Fibroblast of skin of scalp (primary cell): ENCODE data around the gene AFAP1L2.

ENCODE experiments used
- DNase-seq: peaks from one replicate; pipeline ENCODE4 v3.0.0-alpha.2; 2013

Gene AFAP1L2

DNA sequence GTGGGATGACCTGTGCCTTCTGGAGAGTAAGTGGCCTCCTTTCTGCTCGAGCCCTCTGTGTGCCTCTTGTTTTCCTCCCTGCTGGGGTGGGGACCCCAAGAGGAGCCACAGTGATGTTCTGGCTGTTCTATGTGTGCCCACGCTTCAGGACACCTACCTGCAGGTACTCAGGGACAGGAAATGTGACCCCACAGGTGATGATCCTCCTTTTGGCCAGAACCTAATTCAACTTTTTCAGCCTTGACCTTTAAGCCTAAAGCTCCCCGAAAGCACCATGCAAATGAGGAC lies 95.0 kb downstream of the AFAP1L2 start:
- no peak for DNase-seq

GRCh38 chr10:114308531-114309363 lies 95.6 kb downstream of the AFAP1L2 start:
- DNase-seq = peak; percentile 24

DNA sequence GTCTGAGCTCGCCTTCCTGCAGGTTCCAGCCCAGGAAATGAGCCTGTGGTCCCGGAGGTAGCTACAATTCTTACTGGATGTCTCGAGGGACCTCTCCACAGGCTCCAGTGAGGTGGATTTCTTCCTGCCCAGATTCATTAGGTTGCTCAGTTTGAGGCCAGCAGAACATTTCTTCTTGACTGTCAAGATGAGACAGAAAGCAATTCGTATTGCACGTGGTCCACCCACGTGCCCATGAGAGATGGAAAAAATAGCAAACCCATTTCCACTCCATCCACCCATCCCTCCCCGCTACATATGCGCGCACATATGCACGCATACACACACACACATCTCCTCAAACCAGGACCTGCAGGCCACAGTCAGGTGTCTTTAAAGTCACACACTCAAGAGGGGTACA lies 96.6 kb downstream of the AFAP1L2 start:
- no peak for DNase-seq

DNA sequence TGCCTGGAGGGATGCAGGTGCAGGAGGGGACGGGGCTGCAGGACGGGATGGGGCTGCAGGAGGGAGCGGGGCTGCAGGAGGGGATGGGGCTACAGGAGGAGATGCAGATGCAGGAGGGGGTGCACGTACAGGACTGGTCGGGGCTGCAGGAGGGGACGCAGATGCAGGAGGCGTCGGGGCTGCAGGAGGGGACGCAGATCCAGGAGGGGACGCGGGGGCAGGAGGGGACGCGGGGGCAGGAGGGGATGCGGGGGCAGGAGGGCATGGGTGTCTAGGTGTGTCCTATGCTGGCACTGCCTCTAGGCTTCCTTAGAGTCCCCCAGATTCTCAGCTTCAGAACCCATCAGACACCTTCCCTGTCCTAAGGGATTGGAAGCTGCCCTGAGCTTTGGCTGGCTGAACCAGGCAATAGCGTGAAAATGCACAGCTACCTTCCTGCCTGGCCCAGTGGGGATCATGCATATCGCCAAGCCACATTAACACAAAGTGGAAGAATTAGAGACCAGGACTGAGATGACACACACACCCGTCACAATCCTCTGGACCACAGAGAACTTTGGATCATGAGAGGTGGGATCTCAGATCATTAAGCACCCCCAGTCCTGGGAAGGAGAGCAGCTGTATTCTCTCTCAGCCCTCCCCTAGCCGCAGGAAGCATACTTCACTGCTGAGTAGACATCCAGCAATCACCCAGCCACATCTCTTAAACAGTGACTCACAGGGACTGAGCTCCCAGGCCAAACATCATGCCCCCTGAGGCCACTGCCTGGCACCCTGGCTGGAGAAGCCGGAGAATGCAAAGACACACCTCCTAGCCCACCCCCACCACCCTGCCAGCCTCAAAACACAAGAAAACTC lies 98.0 kb downstream of the AFAP1L2 start:
- peak; percentile 97 for DNase-seq

DNA sequence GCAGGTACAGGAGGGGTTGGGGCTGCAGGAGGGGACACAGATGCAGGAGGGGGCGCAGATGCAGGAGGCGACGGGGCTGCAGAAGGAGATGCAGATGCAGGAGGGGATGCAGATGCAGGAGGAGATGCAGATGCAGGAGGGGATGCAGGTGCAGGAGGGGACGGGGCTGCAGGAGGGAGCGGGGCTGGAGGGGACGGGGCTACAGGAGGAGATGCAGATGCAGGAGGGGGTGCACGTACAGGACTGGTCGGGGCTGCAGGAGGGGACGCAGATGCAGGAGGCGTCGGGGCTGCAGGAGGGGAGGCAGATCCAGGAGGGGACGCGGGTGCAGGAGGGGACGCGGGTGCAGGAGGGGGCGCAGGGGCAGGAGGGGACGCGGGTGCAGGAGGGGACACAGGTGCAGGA lies 98.8 kb downstream of the AFAP1L2 start:
- DNase-seq = no peak

DNA sequence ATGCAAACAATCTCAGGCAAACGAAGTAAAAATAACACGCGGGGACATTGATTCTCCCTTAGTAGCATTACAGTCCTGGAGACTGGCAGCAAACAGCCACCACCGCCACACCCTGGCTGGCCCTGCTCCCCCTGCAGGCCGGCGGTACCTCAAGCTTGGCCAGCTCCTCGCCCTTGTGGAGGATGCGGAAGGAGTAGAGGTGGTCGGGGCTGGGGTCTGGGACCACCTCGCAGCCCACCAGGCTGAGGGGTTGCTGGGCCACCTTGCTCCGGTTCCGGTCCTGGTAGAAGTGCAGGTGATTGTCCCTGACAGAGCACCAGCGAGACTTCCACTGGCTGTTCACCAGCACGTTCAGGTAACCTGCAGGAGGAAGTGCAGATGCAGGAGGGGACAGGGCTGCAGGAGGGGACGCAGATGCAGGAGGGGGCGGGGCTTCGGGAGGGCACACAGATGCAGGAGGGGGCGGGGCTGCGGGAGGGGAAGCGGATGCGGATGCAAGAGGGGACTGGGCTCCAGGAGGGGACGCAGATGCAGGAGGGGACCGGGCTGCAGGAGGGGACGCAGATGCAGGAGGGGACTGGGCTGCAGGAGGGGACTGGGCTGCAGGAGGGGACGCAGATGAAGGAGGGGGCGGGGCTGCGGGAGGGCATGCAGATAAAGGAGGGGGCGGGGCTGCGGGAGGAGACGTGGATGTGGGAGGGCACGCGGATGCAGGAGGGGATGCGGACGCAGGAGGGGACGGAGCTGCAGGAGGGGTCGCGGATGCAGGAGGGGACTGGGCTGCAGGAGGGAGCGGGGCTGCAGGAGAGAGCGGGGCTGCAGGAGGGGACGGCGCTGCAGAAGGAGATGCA lies 99.5 kb downstream of the AFAP1L2 start:
- DNase-seq = no peak

DNA sequence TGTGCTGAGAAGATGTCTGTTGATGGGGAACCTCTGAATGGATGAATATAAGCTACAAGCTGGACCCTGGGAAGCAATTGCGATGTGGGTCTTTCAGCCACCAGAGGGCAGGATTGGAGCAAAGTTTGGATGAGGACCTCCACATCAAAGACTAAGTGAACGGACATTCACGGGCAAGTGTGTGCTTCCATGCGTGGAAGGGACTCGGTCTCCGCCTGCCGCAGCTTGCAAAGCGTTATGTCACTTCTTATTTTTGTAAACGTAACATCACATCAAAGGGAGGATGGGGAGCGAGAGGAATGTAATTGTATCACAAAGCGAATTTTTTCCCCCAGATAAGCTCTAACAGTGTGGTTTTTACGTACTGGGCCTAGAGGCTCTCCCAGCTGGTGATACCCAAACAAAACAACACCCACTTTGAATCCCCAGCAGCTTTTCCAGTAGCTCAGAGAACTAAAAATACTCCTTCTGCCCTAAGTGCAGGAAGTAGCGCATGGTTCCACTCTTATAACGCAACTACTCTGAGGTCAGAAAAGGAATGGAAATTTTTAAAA lies 100.2 kb downstream of the AFAP1L2 start:
- DNase-seq = peak; percentile 84

DNA sequence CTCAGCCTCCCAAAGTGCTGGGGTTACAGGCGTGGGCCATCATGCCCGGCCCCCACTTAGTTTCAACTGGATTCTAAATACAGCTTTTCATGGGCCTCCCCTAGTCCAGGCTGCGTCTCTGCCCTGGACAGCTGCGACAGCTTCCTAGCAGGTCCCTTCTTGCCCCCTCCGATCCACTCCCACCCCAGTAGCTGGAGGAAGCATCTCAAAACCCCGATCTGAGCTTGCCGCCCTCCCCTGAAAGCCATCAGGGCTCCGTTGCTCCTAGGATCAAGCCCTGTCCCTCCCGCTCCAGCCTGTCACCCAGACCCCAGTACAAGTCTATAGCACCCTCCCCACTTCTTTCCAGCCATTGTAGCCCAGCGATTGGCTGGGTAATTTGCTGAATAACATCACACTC lies 100.7 kb downstream of the AFAP1L2 start:
- no peak for DNase-seq

- DNase-seq = peak; percentile 13
Measured at GRCh38 chr10:114301951-114302710, 102.2 kb downstream of the AFAP1L2 start.

DNA sequence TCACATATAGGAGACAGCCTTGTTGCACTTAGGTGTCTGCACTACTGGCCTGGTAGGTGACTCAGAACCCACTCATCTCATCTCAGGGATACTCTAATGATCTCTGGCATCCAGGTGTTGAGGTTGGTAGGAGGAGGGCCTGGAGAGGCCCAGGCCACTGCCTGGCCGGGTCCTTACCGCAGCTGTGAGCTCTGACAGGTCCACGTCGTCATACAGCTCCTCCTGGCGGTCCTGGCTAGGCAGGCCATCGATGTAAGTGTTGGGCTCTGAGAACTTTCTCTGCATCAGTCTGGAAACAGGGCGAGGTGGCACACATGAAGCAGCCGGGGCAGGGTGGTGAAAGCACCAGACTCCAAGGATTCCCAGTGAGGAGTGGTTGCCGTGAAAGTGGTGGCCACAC lies 103.1 kb downstream of the AFAP1L2 start:
- DNase-seq = no peak

DNA sequence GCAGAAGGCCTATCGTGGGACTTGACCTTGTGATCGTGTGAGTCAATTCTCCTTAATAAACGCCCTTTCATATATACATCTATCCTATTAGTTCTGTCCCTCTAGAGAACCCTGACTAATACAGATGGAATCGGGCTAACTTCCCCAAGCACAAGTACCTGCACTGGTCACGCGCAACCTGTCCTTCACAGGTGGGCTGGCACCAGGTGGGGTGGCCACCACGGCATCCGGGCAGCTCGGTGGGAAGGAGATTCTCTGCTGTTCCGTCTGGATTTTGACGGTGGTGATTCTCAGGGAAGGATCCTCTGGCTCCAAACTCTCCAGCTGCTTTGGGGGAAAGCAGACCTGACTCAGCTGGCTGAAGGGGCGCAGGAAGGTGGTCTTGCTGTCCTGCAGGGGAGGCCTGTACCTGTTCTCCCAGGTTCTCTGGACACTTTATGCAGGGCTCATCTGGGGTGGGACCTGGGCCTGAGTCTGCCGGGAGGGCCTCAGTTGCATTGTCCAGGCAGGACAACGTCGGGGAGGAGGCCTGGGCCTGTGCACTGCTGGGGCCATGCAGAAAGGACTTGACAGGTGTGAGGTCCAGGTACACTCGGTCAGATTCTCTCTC lies 104.2 kb downstream of the AFAP1L2 start:
- DNase-seq = no peak

- DNase-seq = no peak
Measured at GRCh38 chr10:114297136-114297705, 107.1 kb downstream of the AFAP1L2 start.

DNA sequence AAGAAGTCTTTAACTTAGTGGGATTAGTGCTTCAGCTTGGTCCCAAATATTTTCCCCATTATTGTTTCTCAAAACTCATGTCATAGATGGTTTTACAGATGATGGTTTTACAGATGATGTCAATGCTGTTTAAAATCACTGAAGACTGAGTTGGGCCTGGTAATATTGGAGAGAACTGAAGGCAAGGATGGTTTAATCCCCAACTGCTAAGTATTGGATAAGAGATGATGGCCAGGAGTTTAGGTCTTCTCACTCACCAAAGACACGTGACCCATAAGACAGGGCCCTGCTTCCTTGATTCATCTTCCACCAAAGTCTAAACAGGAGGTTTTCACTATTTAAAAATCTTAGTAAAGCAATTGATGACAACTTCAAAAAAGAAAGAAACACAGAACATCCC lies 108.9 kb downstream of the AFAP1L2 start:
- no peak for DNase-seq

- no peak for DNase-seq
Measured at GRCh38 chr10:114294549-114294948, 109.8 kb downstream of the AFAP1L2 start.

GRCh38 chr10:114293075-114293474 lies 111.2 kb downstream of the AFAP1L2 start:
- no peak for DNase-seq

DNA sequence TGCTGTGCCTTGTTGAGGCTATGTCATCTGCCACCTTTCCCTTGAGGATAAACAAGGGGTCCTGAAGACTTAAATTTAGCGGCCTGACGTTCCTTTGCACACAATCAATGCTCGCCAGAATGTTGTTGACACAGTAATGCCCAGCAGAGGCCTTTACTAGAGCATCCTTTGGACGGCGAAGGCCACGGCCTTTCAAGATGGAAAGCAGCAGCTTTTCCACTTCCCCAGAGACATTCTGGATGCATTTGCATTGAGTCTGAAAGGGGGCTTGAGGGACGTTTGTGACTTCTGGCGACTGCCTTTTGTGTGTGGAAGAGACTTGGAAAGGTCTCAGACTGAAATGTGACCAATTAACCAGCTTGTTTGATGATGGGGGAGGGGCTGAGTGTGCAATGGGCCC lies 112.8 kb downstream of the AFAP1L2 start:
- no peak for DNase-seq

DNA sequence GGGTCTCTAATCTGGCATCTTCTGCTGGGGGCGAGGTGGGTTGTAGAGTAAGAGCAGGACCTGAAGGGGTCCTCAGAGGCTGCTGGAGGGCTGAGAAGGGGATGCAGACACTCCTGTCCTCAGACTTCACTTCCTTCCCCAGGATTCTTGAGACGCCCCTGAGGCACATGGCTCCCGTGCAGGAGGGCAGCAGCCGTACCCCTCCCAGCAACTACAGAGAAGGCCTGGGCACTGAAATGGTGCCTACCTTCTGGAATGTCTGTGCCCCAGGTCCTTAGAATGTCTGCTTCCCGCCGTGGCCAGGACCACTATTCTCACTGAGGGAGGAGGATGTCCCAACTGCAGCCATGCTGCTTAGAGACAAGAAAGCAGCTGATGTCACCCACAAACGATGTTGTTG lies 113.2 kb downstream of the AFAP1L2 start:
- no peak for DNase-seq

GRCh38 chr10:114290038-114290437 lies 114.3 kb downstream of the AFAP1L2 start:
- no peak for DNase-seq

GRCh38 chr10:114289096-114289436 lies 115.2 kb downstream of the AFAP1L2 start:
- no peak for DNase-seq

GRCh38 chr10:114288424-114289095 lies 115.7 kb downstream of the AFAP1L2 start:
- DNase-seq = no peak

DNA sequence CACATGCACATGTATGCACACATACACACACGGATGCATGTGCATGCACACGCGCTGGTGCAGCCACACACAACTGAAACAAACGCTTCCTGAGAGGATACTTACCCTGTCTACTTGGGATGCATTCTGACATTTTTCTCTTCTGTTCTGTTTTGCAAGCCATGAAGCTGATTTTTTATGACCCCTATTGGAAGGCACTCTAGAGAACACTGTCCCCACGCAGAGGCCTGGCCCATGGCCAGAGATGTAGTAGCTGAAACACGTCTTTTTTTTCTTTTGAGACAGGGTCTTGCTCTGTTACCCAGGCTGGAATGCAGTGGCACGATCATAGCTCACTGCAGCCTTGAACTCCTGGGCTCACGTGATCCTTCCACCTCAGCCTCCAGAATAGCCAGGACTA lies 117.4 kb downstream of the AFAP1L2 start:
- DNase-seq = no peak
